HG03565 (cell line): ENCODE measurements around the gene GRK5.
A peak's percentile ranks its signal among the peaks of the same experiment; 100 is the strongest.

Experiments used
- ATAC-seq: cut with Tn5 transposase; IDR thresholded peaks from one replicate; pipeline ENCODE4 v1.9.1; 2021; ENCODE audit warnings: mild to moderate bottlenecking, moderate library complexity; ENCODE audit not compliant: unreplicated experiment

GRK5 gene

DNA sequence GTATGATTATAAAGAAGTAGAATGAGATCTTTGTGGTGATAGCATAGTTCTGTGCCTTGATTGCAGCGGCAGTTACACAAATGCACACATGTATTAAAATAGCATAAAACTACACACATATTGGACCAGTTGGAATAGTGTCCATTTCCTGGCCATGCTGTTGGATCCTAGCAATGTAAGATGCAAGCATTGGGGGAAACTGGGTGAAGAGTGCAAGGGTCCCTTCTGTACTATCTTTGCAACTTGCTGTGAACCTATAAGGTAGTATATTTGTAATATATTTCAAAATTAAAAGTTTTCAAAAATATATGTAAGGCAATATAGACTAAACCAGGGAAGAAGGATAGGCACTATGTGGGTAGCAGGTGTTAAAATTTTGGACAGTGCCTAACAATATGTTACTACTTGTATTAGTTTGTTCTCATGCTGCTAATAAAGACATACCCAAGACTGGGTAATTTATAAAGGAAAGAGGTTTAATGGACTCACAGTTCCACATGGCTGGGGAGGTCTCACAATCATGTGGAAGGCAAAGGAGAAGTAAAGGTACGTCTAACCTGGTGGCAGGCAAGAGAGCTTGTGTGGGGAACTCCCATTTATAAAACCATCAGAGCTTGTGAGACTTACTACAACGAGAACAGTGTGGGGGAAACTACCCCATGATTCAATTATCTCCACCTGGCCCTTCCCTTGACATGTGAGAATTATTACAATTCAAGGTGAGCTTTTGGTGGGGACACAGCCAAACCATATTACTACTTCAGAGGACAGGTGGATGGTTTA lies 263.7 kb downstream of the GRK5 start:
- no peak for ATAC-seq

GRCh38 chr10:119473771-119474170 lies 266.4 kb downstream of the GRK5 start:
- ATAC-seq, result no peak

GRCh38 chr10:119474606-119475005 lies 267.2 kb downstream of the GRK5 start:
- no peak for ATAC-seq

GRCh38 chr10:119477444-119477843 lies 270.1 kb downstream of the GRK5 start:
- peak; percentile 57 for ATAC-seq

DNA sequence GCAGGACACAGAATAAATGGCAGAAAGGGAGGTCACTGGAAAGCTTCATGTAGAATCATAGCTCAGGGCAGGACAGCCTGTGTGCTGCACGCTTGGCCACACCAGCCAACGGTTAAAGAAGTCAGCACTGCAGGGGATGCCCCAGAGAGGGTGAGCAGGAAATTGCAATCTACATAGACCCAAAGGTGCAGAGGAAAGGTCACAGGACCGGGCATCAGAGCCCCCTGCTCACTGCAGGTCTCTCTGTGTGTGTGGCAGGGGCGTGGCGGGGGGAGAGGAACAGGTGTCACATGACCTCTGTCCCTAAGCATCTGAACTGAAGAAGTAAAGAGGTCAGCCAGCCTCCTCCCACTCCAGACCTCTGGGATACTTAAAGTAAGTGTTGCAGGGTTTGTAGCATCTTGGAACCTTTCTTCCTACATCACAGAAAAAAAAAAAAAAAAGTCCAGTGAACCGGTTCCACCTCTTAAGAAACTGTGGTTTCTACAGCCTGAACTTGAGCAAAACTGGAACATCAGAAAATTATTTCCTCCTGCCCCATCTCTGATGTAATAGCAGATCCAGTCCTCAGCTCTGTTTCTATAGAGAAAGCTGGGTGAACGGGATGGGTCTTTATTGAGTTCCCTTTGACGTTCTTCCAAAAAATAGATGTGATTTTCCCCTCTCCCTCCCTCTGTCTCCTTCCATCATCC lies 270.9 kb downstream of the GRK5 start:
- ATAC-seq, result peak; percentile 84

GRCh38 chr10:119478811-119479341 lies 271.5 kb downstream of the GRK5 start:
- ATAC-seq, result no peak

GRCh38 chr10:119479532-119479931 lies 272.2 kb downstream of the GRK5 start:
- ATAC-seq, result no peak

DNA sequence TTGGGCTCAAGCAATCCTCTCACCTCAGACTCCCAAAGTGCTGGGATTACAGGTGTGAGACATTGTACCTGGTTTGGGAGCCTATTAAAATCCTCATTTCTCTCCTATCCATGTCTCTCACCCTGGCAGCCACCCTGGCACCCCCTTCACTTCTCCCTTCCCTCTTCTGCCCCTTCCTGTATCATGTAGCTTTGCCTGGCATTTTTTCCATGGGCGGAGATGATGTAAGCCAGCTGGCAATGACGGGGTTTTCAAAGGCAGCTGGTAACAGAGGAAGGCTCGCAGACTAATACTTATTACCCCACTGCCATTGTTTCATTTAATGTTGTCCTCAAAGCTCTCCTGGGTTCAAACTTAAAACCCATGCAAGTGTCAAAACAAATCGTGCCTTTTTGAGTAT lies 273.3 kb downstream of the GRK5 start:
- no peak for ATAC-seq

GRCh38 chr10:119481781-119482426 lies 274.5 kb downstream of the GRK5 start:
- no peak for ATAC-seq

DNA sequence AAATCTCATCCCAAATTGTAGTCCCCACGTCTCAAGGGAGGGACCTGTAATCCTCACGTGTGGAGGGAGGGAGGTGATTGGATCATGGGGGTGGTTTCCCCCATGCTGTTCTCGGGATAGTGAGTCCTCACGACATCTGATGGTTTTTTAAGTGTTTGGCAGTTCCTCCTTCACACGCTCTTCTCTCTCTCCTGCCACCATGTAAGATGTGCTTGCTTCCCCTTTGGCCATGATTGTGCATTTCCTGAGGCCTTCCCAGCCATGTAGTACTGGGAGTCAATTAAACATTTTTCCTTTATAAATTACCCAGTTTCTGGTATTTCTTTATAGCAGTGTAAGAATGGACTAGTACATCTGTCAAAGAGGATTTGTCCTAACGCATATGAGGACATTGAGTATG lies 275.6 kb downstream of the GRK5 start:
- ATAC-seq, result no peak

- ATAC-seq, result no peak
Measured at GRCh38 chr10:119483839-119484238, 276.5 kb downstream of the GRK5 start.

- no peak for ATAC-seq
Measured at GRCh38 chr10:119488675-119489074, 281.3 kb downstream of the GRK5 start.

DNA sequence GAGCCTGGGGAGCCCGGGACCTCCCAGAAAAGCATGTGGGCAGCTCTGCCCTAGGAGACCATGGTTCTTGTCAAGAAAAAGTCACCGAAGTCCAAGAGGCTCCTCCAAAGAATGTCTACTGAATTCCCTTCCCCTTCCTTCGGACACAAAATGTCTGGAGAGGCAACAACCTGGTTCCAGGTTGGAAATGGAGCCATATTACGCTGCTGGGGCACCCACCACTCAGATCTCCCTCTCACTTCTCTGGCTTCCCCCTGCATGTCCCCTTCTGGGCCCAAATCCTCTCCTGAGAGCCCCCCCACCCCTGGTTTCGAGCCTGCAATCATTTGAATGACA lies 282.6 kb downstream of the GRK5 start:
- ATAC-seq, result no peak

DNA sequence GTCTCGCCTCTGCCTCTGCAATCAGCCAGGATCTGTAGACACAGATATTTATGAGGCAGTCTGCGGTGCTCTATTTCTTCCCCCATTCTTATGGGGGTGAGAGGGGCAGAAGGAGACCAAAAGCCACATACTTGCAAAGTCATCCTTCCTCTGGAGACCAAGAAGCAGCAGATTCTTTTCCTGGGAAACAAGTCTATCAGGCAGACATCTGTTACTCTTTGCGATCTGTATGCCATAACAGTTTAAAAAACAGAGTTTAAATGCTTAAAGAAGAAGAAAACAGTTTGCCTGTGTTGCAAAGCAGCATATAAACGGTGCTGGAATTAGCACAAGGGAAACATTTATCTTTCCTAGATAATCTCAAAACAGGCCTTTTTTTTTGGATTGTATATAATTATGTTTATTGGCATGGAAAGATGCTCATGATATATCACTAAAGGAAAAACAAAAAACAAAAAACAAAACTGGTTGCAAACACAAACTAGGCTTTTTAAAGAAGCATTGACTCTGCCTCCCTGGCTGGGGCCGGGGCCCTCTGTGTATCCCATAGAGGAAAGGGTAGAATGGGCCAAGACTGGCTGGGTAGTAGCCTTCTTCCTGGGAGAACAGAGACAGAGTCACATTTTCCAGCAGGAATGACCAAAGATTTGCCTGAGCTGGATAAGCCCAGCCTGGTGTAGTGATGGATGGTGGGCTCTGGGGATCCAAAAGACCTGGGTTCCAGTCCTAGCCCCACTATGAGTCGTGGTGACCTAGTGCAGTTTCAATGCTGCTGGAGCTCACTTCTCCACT lies 284.8 kb downstream of the GRK5 start:
- ATAC-seq, result no peak

DNA sequence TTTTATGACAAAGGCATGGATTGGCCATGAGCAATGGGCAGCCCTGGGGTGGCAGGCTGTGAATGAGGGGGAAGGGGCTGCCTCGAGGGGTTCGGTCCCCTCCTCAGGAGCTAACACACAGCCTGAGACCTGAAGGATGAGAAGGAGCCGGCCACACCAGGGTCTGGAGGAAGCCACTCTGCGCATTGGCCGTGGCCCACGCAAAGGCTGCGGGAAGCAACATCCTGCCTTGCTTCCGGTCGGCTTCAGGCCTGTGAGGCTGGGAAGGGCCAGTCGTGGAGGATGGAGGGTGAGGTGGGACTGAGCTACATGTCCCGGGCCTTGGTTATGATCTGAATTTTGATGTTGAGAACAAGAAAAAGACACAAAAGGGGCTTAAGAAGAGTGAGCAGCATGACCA lies 285.8 kb downstream of the GRK5 start:
- ATAC-seq, result no peak

- no peak for ATAC-seq
Measured at GRCh38 chr10:119494236-119495020, 287.1 kb downstream of the GRK5 start.

GRCh38 chr10:119495021-119495505 lies 287.7 kb downstream of the GRK5 start:
- ATAC-seq, result no peak

GRCh38 chr10:119495545-119495944 lies 288.2 kb downstream of the GRK5 start:
- ATAC-seq, result no peak

GRCh38 chr10:119496273-119496672 lies 288.9 kb downstream of the GRK5 start:
- ATAC-seq, result peak; percentile 81

DNA sequence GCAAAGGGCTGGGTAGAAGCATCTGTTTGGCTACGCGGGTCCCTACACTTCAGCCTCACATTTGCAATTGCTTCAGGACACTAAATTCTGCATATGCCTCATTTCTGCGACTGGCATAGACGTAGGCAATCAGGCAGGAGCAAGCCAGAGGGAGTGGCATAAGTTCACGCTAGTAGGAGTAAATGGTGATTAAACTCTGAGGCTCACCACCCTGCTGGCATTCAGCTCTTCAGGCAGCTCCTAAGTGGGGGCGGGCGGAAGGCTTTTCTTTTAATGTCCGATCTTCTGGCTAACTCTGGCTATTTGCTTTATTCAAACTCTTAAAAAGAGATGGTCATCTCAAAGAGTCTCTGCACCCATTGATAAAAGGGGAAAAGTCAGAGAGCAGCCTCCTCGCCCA lies 289.9 kb downstream of the GRK5 start:
- ATAC-seq, result no peak
